Measurements from ENCODE around the gene CDK19.

GRCh38 chr6:110687326-110687725, 127.9 kb downstream of the CDK19 start:
- TF ChIP-seq EZH2 (IDR thresholded peaks at IDR 0.05; ENCODE audit: low read depth, unreplicated experiment) (no peak), ZNF114 (CRISPR knock-in tag; IDR thresholded peaks at IDR 0.05) (no peak), POLR2AphosphoS5 (IDR thresholded peaks at IDR 0.05; ENCODE audit: low read depth) (no peak), JUNB (IDR thresholded peaks at IDR 0.05; ENCODE audit: unreplicated experiment) (no peak), EZH2phosphoT487 (IDR thresholded peaks at IDR 0.05; ENCODE audit: unreplicated experiment) (no peak)
- TF ChIP-seq, protein P1, sequence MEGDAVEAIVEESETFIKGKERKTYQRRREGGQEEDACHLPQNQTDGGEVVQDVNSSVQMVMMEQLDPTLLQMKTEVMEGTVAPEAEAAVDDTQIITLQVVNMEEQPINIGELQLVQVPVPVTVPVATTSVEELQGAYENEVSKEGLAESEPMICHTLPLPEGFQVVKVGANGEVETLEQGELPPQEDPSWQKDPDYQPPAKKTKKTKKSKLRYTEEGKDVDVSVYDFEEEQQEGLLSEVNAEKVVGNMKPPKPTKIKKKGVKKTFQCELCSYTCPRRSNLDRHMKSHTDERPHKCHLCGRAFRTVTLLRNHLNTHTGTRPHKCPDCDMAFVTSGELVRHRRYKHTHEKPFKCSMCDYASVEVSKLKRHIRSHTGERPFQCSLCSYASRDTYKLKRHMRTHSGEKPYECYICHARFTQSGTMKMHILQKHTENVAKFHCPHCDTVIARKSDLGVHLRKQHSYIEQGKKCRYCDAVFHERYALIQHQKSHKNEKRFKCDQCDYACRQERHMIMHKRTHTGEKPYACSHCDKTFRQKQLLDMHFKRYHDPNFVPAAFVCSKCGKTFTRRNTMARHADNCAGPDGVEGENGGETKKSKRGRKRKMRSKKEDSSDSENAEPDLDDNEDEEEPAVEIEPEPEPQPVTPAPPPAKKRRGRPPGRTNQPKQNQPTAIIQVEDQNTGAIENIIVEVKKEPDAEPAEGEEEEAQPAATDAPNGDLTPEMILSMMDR (conservative IDR thresholded peaks at IDR 0.05; ENCODE audit: low read depth in 2 of 2), result no peak
